Kidney (tissue), 14 donors: ENCODE results near the gene TAF4B. TPM values are rescaled to one million over a fixed set of nuclear protein-coding genes. Genes with fewer than 3 reads are reported as not detected.

Source experiments
- DNase-seq, 5 donors: peaks; one replicate each; pipeline ENCODE4 v3.0.0-alpha.2; 2013 to 2020
- FAIRE-seq: peaks from 2 replicates; lab custom pipeline; 2012; peaks lifted over from hg19 to GRCh38; lab: Jason Lieb, UNC
- H3K27ac ChIP-seq, 2 donors: one replicate each; pipeline ENCODE4 v1.7.0; 2013; ENCODE audit warnings: low read depth in 2 of 2, low read length in 2 of 2, inconsistent platforms in 1 of 2
- H3K27me3 ChIP-seq: one replicate; pipeline ENCODE4 v1.7.1; 2013; ENCODE audit warnings: low read length, inconsistent platforms; ENCODE audit not compliant: control insufficient read depth, insufficient read depth
- H3K36me3 ChIP-seq, 3 donors: one replicate each; pipeline versions ENCODE4 v1.7.0 to v1.7.1; 2013; ENCODE audit warnings: low read length in 3 of 3, control low read depth in 1 of 3, inconsistent platforms in 1 of 3; ENCODE audit not compliant: insufficient read depth in 3 of 3, control insufficient read depth in 2 of 3
- H3K4me1 ChIP-seq, 3 donors: one replicate each; pipeline versions ENCODE4 v1.7.0 to v1.7.1; 2013; ENCODE audit warnings: low read length in 3 of 3, inconsistent platforms in 1 of 3, low read depth in 1 of 3; ENCODE audit not compliant: control insufficient read depth in 2 of 3, insufficient read depth in 2 of 3
- H3K4me3 ChIP-seq, 3 donors: one replicate each; pipeline versions ENCODE4 v1.7.0 to v1.8.1; 2013; ENCODE audit warnings: low read length in 3 of 3, control low read depth in 1 of 3, inconsistent platforms in 1 of 3
- H3K9ac ChIP-seq, 3 donors: one replicate each; pipeline versions ENCODE4 v1.7.0 to v1.7.1; 2013; ENCODE audit warnings: low read length in 3 of 3, control low read depth in 1 of 3, inconsistent platforms in 1 of 3
- H3K9me3 ChIP-seq, 3 donors: one replicate each; pipeline versions ENCODE4 v1.7.0 to v1.7.1; 2013; ENCODE audit warnings: low read length in 3 of 3, control low read depth in 1 of 3, inconsistent platforms in 1 of 3; ENCODE audit not compliant: control insufficient read depth in 2 of 3, insufficient read depth in 1 of 3
- CTCF ChIP-seq: IDR thresholded peaks from 3 replicates; pipeline ENCODE4 v1.5.1; 2012; ENCODE audit warnings: mild to moderate bottlenecking, moderate library complexity, borderline replicate concordance; ENCODE audit not compliant: insufficient read depth; ENCODE audit errors: extremely low read depth
- intact Hi-C: fragments of 100-400 bp; cut with DNase I; formaldehyde crosslinking; loops from one replicate; pipeline ENCODE4 v1.11.1; 2022
- polyA plus RNA-seq: library from polyadenylated mRNA; stranded (reverse); fragments of 350-450 nt; fragmentation: Illumina TruSeq; extraction: RNeasy Lipid Tissue Mini Kit (QIAGEN cat#74804); gene quantifications from one replicate; pipeline ENCODE4 v1.2.3, GENCODE V29; 2014; ENCODE audit warnings: low read depth, low replicate concordance; ENCODE audit not compliant: insufficient read depth
- total RNA-seq: library from RNA; stranded (reverse); fragmentation: NEBNext Ultra II Directional; extraction: Animal tissue kit (Norgen Biotek cat#: 25700); gene quantifications from one replicate; pipeline ENCODE4 v1.2.1, GENCODE V29; 2021
- donor health status: control.
- donor health status: control.
- donor health status: control.
- donor health status: control.
- donor health status: control.
- donor health status: DM: yes; HTN: yes; CAD: no.
- donor health status: Normal renal cell carcinoma (clear cell type).

Gene TAF4B
- total and polyA plus RNA-seq, 2 donors from 2014 or later = 1.7 to 4.9 TPM

GRCh38 chr18:26208977-26209376 is 17.3 kb upstream of the TAF4B start:
- Histone ChIP-seq H3K27me3 (no peaks in the 10 kb centered on the region), H3K4me3 (no peak overlapping the region), H3K4me1 (no peaks in the 10 kb centered on the region), H3K36me3 (no peaks in the 10 kb centered on the region), H3K9ac (no peak overlapping the region), H3K27ac (no peak overlapping the region), H3K9me3 (no peaks in the 10 kb centered on the region)
- no peak for FAIRE-seq
- intact Hi-C loops = no loop called here
- DNase-seq = no peak
- TF ChIP-seq CTCF = no peak

- DNase-seq (no peak), FAIRE-seq (no peak)
- Histone ChIP-seq H3K4me1 (no peaks in the 10 kb centered on the region), H3K27me3 (no peaks in the 10 kb centered on the region), H3K27ac (no peak overlapping the region), H3K9ac (no peak overlapping the region), H3K9me3 (no peaks in the 10 kb centered on the region), H3K36me3 (no peaks in the 10 kb centered on the region), H3K4me3 (no peak overlapping the region)
- intact Hi-C loops = no loop called here
- TF ChIP-seq CTCF = no peak
Observed at GRCh38 chr18:26210147-26210546, 16.1 kb upstream of the TAF4B start.

- Histone ChIP-seq H3K9me3 (no peaks in the 10 kb centered on the region), H3K4me1 (no peaks in the 10 kb centered on the region), H3K9ac (no peak overlapping the region), H3K27ac (no peak overlapping the region), H3K27me3 (no peaks in the 10 kb centered on the region), H3K4me3 (no peak overlapping the region), H3K36me3 (no peaks in the 10 kb centered on the region)
- DNase-seq (no peak), FAIRE-seq (no peak)
- no peak for TF ChIP-seq CTCF
- intact Hi-C loops = no loop called here
Observed at GRCh38 chr18:26215247-26215970, 10.8 kb upstream of the TAF4B start.
